ENCODE results near the gene PGM1. TPM values are rescaled to one million over a fixed set of nuclear protein-coding genes. Genes with fewer than 3 reads are reported as not detected.

Gene PGM1
- total and polyA plus RNA-seq, 2 donors (not counting 3 experiments of a cell fraction or from before 2014, with no cell fraction given) = 9.3 to 21.0 TPM

- Histone ChIP-seq H3K9me3 (replicated peaks; ENCODE audit: control insufficient read depth, insufficient read depth, low read length) (no peaks in the 10 kb centered on the region), H3K4me1 (ENCODE audit: control insufficient read depth, extremely low read depth, insufficient read depth, low read length) (no peaks in the 10 kb centered on the region), H2AFZ (ENCODE audit: low read depth, low read length) (no peak overlapping the region), H3K9ac (replicated peaks; ENCODE audit: extremely low read depth, insufficient read depth, low read length) (no peak overlapping the region), H3K79me2 (ENCODE audit: control insufficient read depth, insufficient read depth, low read length) (no peaks in the 10 kb centered on the region), H3K4me2 (ENCODE audit: insufficient read depth, low read length) (no peak overlapping the region), H3K36me3 (ENCODE audit: control insufficient read depth in 2 of 2, extremely low read depth in 1 of 2, insufficient read depth in 2 of 2, low read length in 2 of 2) (no peaks in the 10 kb centered on the region), H3K9me1 (replicated peaks; ENCODE audit: control insufficient read depth, extremely low read depth, insufficient read depth, low read length) (no peaks in the 10 kb centered on the region), H3K27ac (ENCODE audit: insufficient read depth, low read depth, low read length) (no peak overlapping the region), H3K4me3 (replicated peaks in 1 of 3; ENCODE audit: insufficient read depth in 1 of 3, low read depth in 1 of 3, low read length in 3 of 3) (no peak overlapping the region), H4K20me1 (replicated peaks; ENCODE audit: control insufficient read depth, extremely low read depth, insufficient read depth, low read length) (no peaks in the 10 kb centered on the region), H3K27me3 (ENCODE audit: control insufficient read depth in 2 of 2, insufficient read depth in 2 of 2, low read length in 2 of 2) (no peaks in the 10 kb centered on the region)
- dilution Hi-C loops (cut with MboI; ENCODE audit: extremely low pct_ligation_motif_present, low sequenced_read_pairs) (no loop called here), intact Hi-C loops (cut with micrococcal nuclease) (no loop called here)
- no TSS peak for BruUV-seq (replicated peaks)
- TF ChIP-seq MYC (IDR thresholded peaks at IDR 0.05; ENCODE audit: low read depth, low read length) (no peak), FOS (IDR thresholded peaks at IDR 0.05; ENCODE audit: borderline replicate concordance, insufficient read depth, low read length) (no peak), CTCF (IDR thresholded peaks at IDR 0.05; ENCODE audit: extremely low read depth in 1 of 2, insufficient read depth in 1 of 2, low read depth in 1 of 2, low read length in 2 of 2) (no peak), POLR2A (IDR thresholded peaks at IDR 0.05; ENCODE audit: low read depth, low read length) (no peak), POLR2AphosphoS5 (IDR thresholded peaks at IDR 0.05; ENCODE audit: insufficient read depth, low read depth, low read length) (no peak), JUN (IDR thresholded peaks at IDR 0.05; ENCODE audit: borderline replicate concordance, insufficient read depth, insufficient read length, low read depth) (no peak), GATA2 (IDR thresholded peaks at IDR 0.05; ENCODE audit: insufficient read depth, insufficient read length, low read depth, low read length) (no peak), MAX (IDR thresholded peaks at IDR 0.05; ENCODE audit: insufficient read depth, insufficient read length) (no peak), EZH2 (IDR thresholded peaks at IDR 0.05; ENCODE audit: borderline replicate concordance, low read depth, low read length, severe bottlenecking) (no peak)
- FAIRE-seq = no peak
- ChIA-PET POLR2A (no interaction called here), CTCF (no interaction called here)
- DNase-seq (ENCODE audit: low read depth, low spot score) = no peak
Observed at GRCh38 chr1:63601912-63602311, 8.7 kb downstream of the PGM1 start.

Measured in endothelial cell of umbilical vein (primary cell).